ENCODE measurements around the gene PIGS.

GRCh38 chr17:28612531-28612930, 41.2 kb upstream of the PIGS start:
- TF ChIP-seq CTCF (IDR thresholded peaks at IDR 0.05; ENCODE audit: low read depth, low read length) (no peak), MYC (IDR thresholded peaks at IDR 0.05; ENCODE audit: low read depth, low read length) (no peak)

All from NB4 (cell line).